HEK293 (cell line): ENCODE data around the gene GPRIN2.

Source experiments
- CTCF ChIA-PET: fragments of 350-600 bp; formaldehyde crosslinking; extraction: SDS; loops from one replicate; lab custom pipeline; 2021; ENCODE audit warnings: antibody characterized with exemption; lab: Yijun Ruan, JAX
- POLR2A ChIA-PET: fragments of 300-600 bp; formaldehyde crosslinking; extraction: SDS; loops from one replicate; lab custom pipeline; 2020; ENCODE audit warnings: antibody characterized with exemption, inconsistent platforms; lab: Yijun Ruan, JAX
- H3K27ac ChIP-seq: fragments of 200-500 bp; sonication (Bioruptor generic); 2 replicates; pipeline ENCODE4 v1.5.1; 2014; ENCODE audit warnings: low read depth, low read length, control low read depth, inconsistent platforms; ENCODE audit errors: extremely low read depth
- H3K36me3 ChIP-seq, 2 experiments: fragments of 200-500 bp in 1 of 2; sonication (Bioruptor generic) in 1 of 2; 1 replicate in 1 of 2; 2 replicates in 1 of 2; pipeline ENCODE4 v1.5.1; 2014 to 2017; ENCODE audit warnings: inconsistent platforms in 2 of 2, low read length in 2 of 2; ENCODE audit not compliant: control insufficient read depth in 2 of 2, insufficient read depth in 1 of 2
- H3K4me1 ChIP-seq: fragments of 200-500 bp; sonication (Bioruptor generic); 2 replicates; pipeline ENCODE4 v1.5.1; 2014; ENCODE audit warnings: mild to moderate bottlenecking, low read length, inconsistent platforms; ENCODE audit not compliant: control insufficient read depth, insufficient read depth
- H3K4me3 ChIP-seq: 2 replicates; pipeline ENCODE4 v1.5.1; 2011; ENCODE audit warnings: low read depth, mild to moderate bottlenecking, control low read depth, low read length, moderate library complexity
- H3K9me3 ChIP-seq: fragments of 200-500 bp; sonication (Bioruptor generic); 2 replicates; pipeline ENCODE4 v1.5.1; 2014; ENCODE audit warnings: low read depth, low read length, inconsistent platforms; ENCODE audit not compliant: control insufficient read depth, insufficient read depth
- CTCF ChIP-seq: fragments of 450-650 bp; formaldehyde crosslinking; IDR thresholded peaks from 2 replicates; pipeline ENCODE4 v1.5.1; 2016; ENCODE audit warnings: missing biosample characterization, missing genetic modification characterization
- GLI4 ChIP-seq: fragments of 450-650 bp; formaldehyde crosslinking; IDR thresholded peaks from 2 replicates; pipeline ENCODE4 v1.5.1; 2016; ENCODE audit warnings: missing biosample characterization, missing genetic modification characterization
- GLIS2 ChIP-seq: fragments of 450-650 bp; formaldehyde crosslinking; IDR thresholded peaks from 2 replicates; pipeline ENCODE4 v1.5.1; 2016; ENCODE audit warnings: missing biosample characterization, missing genetic modification characterization
- IKZF3 ChIP-seq: fragments of 450-650 bp; IDR thresholded peaks from 2 replicates; pipeline ENCODE4 v1.5.0; 2018; ENCODE audit warnings: missing biosample characterization, mild to moderate bottlenecking, missing genetic modification characterization, moderate library complexity
- MZF1 ChIP-seq: fragments of 450-650 bp; formaldehyde crosslinking; IDR thresholded peaks from 2 replicates; pipeline ENCODE4 v1.5.1; 2017; ENCODE audit warnings: missing biosample characterization, missing genetic modification characterization, borderline replicate concordance
- OSR2 ChIP-seq: fragments of 450-650 bp; formaldehyde crosslinking; IDR thresholded peaks from 2 replicates; pipeline ENCODE4 v1.5.1; 2016; ENCODE audit warnings: missing biosample characterization, missing genetic modification characterization
- SP2 ChIP-seq: fragments of 450-650 bp; formaldehyde crosslinking; IDR thresholded peaks from 2 replicates; pipeline ENCODE4 v1.5.1; 2016; ENCODE audit warnings: missing biosample characterization, missing genetic modification characterization
- TSHZ1 ChIP-seq: fragments of 450-650 bp; formaldehyde crosslinking; IDR thresholded peaks from 2 replicates; pipeline ENCODE4 v1.5.1; 2016; ENCODE audit warnings: missing biosample characterization, missing genetic modification characterization, borderline replicate concordance
- ZFHX2 ChIP-seq: fragments of 450-650 bp; formaldehyde crosslinking; conservative IDR thresholded peaks from 2 replicates; pipeline ENCODE4 v1.5.1; 2016; ENCODE audit warnings: missing biosample characterization, missing genetic modification characterization
- ZFP69B ChIP-seq: fragments of 450-650 bp; formaldehyde crosslinking; IDR thresholded peaks from 2 replicates; pipeline ENCODE4 v1.5.1; 2016; ENCODE audit warnings: missing biosample characterization, missing genetic modification characterization
- ZNF140 ChIP-seq: fragments of 450-650 bp; formaldehyde crosslinking; IDR thresholded peaks from 2 replicates; pipeline ENCODE4 v1.5.1; 2016; ENCODE audit warnings: missing biosample characterization, missing genetic modification characterization
- ZNF155 ChIP-seq: fragments of 450-650 bp; formaldehyde crosslinking; IDR thresholded peaks from 2 replicates; pipeline ENCODE4 v1.5.1; 2016; ENCODE audit warnings: missing biosample characterization, missing genetic modification characterization
- ZNF292 ChIP-seq: fragments of 450-650 bp; formaldehyde crosslinking; IDR thresholded peaks from 2 replicates; pipeline ENCODE4 v1.5.1; 2016; ENCODE audit warnings: low read depth, missing biosample characterization, missing genetic modification characterization, borderline replicate concordance
- ZNF48 ChIP-seq: fragments of 450-650 bp; formaldehyde crosslinking; IDR thresholded peaks from 2 replicates; pipeline ENCODE4 v1.5.1; 2016; ENCODE audit warnings: missing biosample characterization, missing genetic modification characterization
- ZNF529 ChIP-seq: fragments of 450-650 bp; formaldehyde crosslinking; IDR thresholded peaks from 2 replicates; pipeline ENCODE4 v1.5.1; 2017; ENCODE audit warnings: missing genetic modification characterization, missing biosample characterization; ENCODE audit not compliant: insufficient replicate concordance
- ZNF544 ChIP-seq: fragments of 450-650 bp; formaldehyde crosslinking; IDR thresholded peaks from 2 replicates; pipeline ENCODE4 v1.5.0; 2017; ENCODE audit warnings: missing biosample characterization, missing genetic modification characterization
- ZNF561 ChIP-seq: fragments of 450-650 bp; IDR thresholded peaks from 2 replicates; pipeline ENCODE4 v1.5.1; 2018; ENCODE audit warnings: missing biosample characterization, missing genetic modification characterization, borderline replicate concordance
- ZNF585B ChIP-seq: fragments of 450-650 bp; formaldehyde crosslinking; IDR thresholded peaks from 2 replicates; pipeline ENCODE4 v1.5.1; 2016; ENCODE audit warnings: missing biosample characterization, missing genetic modification characterization
- ZNF645 ChIP-seq: fragments of 450-650 bp; formaldehyde crosslinking; IDR thresholded peaks from 2 replicates; pipeline ENCODE4; 2016; ENCODE audit warnings: missing biosample characterization, missing genetic modification characterization
- ZNF654 ChIP-seq: fragments of 450-650 bp; formaldehyde crosslinking; IDR thresholded peaks from 2 replicates; pipeline ENCODE4 v1.5.1; 2016; ENCODE audit warnings: low read depth, missing biosample characterization, missing genetic modification characterization
- ZNF768 ChIP-seq: fragments of 450-650 bp; formaldehyde crosslinking; IDR thresholded peaks from 2 replicates; pipeline ENCODE4 v1.5.1; 2018; ENCODE audit warnings: missing biosample characterization, mild to moderate bottlenecking, missing genetic modification characterization
- TF ChIP-seq, protein P1 (sequence below): IDR thresholded peaks from 2 replicates; pipeline ENCODE4 v1.6.1; 2011; ENCODE audit warnings: mild to moderate bottlenecking, low read depth, low read length, borderline replicate concordance

Gene GPRIN2

DNA sequence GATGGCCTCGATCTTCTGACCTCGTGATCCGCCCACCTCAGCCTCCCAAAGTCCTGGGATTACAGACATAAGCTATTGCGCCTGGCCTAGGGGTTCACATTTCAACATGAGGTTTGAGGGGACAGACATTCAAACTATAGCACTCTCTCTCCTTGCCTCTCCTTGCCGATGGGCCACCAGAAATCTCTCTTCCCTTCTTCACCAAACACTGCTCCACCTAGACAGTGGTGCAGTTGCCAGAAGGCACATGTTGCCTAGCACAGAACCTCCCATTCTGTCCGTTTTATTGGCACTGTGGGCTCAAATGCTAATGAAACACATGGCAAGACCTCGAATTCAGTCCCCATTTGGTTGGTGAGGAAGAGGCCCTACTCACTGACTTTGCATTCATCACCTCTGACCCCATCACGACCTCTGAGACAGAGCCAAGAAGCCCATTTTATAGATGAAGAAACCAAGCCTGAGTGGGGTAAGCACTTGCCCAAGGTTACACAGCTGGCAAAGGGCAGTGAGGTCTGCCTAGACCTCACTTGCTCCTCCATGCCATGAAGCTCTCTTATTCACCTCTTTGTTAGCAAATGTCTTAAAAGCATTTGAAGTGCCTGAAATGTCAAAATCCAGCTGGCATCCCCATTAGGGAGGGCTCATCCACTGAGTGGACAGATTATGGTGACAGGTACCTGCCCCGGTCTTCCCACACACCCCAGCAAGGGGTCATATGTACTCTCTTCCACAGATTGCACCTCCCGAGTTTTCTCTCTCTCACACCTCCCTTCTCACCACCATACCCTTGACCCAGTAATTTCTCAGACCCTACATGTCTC lies 34.0 kb downstream of the GPRIN2 start:
- TF ChIP-seq, protein P1, sequence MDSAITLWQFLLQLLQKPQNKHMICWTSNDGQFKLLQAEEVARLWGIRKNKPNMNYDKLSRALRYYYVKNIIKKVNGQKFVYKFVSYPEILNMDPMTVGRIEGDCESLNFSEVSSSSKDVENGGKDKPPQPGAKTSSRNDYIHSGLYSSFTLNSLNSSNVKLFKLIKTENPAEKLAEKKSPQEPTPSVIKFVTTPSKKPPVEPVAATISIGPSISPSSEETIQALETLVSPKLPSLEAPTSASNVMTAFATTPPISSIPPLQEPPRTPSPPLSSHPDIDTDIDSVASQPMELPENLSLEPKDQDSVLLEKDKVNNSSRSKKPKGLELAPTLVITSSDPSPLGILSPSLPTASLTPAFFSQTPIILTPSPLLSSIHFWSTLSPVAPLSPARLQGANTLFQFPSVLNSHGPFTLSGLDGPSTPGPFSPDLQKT: no peak
- no peak for TF ChIP-seq ZNF140 (tag by site-specific recombination)
- TF ChIP-seq ZNF645 (tag by site-specific recombination): no peak
- TF ChIP-seq ZNF585B: no peak
- no peak for TF ChIP-seq ZNF544 (tag by site-specific recombination)
- no peak for TF ChIP-seq SP2 (tag by site-specific recombination)
- TF ChIP-seq GLIS2 (tag by site-specific recombination): no peak
- POLR2A ChIA-PET: no interaction called here
- Histone ChIP-seq H3K4me3 (no peak overlapping the region), H3K36me3 (no peaks in the 10 kb centered on the region; a peak in 1 of 3 replicates), H3K27ac (no peak overlapping the region), H3K4me1 (no peaks in the 10 kb centered on the region), H3K9me3 (no peaks in the 10 kb centered on the region)
- CTCF ChIA-PET: interaction anchor here (0.6 kb wide), 1 partner anchor 1832 kb away, joined by 3 read pairs; no protein-coding TSS in a partner anchor

DNA sequence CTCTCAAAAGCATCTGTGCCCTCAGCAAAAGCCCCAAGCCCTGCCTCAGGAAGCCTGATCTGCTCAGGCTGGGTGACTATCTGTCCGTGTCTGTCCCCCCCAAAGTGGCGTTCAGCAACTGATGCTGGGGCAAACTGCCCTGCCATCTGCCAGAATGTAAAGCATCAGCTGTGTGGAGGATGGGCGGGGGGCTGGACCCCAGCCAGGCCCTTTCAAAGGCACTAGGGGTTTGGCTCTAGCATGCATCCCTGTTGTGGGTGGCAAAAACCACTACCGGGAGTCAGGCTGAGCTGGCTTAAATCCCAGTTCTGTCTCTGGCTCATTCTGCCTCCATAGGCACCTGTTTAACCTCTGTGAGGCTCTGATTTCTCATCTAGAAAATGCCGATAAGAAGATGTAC lies 35.5 kb downstream of the GPRIN2 start:
- peak; percentile 36; the same call in 1 of the 2 replicates for TF ChIP-seq ZFHX2 (tag by site-specific recombination)
- TF ChIP-seq CTCF (tag by site-specific recombination): no peak
- Histone ChIP-seq H3K27ac (no peak overlapping the region), H3K4me3 (no peak overlapping the region), H3K9me3 (no peaks in the 10 kb centered on the region), H3K4me1 (no peaks in the 10 kb centered on the region), H3K36me3 (no peaks in the 10 kb centered on the region; a peak in 1 of 3 replicates)
- ChIA-PET POLR2A (no interaction called here), CTCF (no interaction called here)

GRCh38 chr10:46520381-46520780 lies 36.1 kb downstream of the GPRIN2 start:
- H3K4me1 ChIP-seq: no peaks in the 10 kb centered on the region
- H3K36me3 ChIP-seq: no peaks in the 10 kb centered on the region
- ChIA-PET POLR2A (no interaction called here), CTCF (interaction anchor here (0.7 kb wide), 1 partner anchor 11 kb away, joined by 3 read pairs; no protein-coding TSS in a partner anchor)
- no peaks in the 10 kb centered on the region for H3K9me3 ChIP-seq
- no peak overlapping the region for H3K27ac ChIP-seq
- no peak overlapping the region for H3K4me3 ChIP-seq
- no peak for TF ChIP-seq ZNF768 (tag by site-specific recombination)
- TF ChIP-seq, protein P1: no peak
- no peak for TF ChIP-seq ZNF48
- TF ChIP-seq ZNF654 (tag by site-specific recombination): no peak
- TF ChIP-seq ZFP69B (tag by site-specific recombination): no peak
- TF ChIP-seq MZF1 (tag by site-specific recombination): no peak
- no peak for TF ChIP-seq ZNF155 (tag by site-specific recombination)
- TF ChIP-seq ZNF292 (tag by site-specific recombination): no peak
- no peak for TF ChIP-seq ZNF529
- TF ChIP-seq IKZF3 (tag by site-specific recombination): no peak
- TF ChIP-seq GLI4 (tag by site-specific recombination): no peak
- TF ChIP-seq TSHZ1 (tag by site-specific recombination): no peak
- TF ChIP-seq ZNF561 (tag by site-specific recombination): no peak
- TF ChIP-seq OSR2 (tag by site-specific recombination): no peak
